ENCODE results near the gene CEP20. TPM values are rescaled to one million over a fixed set of nuclear protein-coding genes. Genes with fewer than 3 reads are reported as not detected.
A peak's percentile ranks its signal among the peaks of the same experiment; 100 is the strongest.

The CEP20 gene
- total RNA-seq, 1 experiment from 2014 or later: 37.0 TPM

GRCh38 chr16:15880434-15881308 is 7.7 kb downstream of the CEP20 start:
- Histone ChIP-seq H3K9me2 (replicated peaks; ENCODE audit: low read length) (no peaks in the 10 kb centered on the region), H3K36me3 (ENCODE audit: low read depth, low read length) (peaks cover 21% of the 10 kb centered on the region; the same call in 1 of the 2 replicates), H4K20me1 (ENCODE audit: low read length) (no peaks in the 10 kb centered on the region), H2AFZ (ENCODE audit: low read length) (no peak overlapping the region), H3K9ac (ENCODE audit: low read length) (peak overlapping the region; percentile 36; the same call in 1 of the 2 replicates), H3K9me3 (ENCODE audit: low read length) (no peaks in the 10 kb centered on the region), H3K27ac (ENCODE audit: low read length) (peak overlapping the region; percentile 91), H3K27me3 (ENCODE audit: low read length) (no peaks in the 10 kb centered on the region), H3K79me2 (ENCODE audit: low read length) (peaks cover 58% of the 10 kb centered on the region), H3K4me3 (ENCODE audit: low read length) (no peak overlapping the region), H3K4me1 (ENCODE audit: insufficient read depth, low read length) (peaks cover 29% of the 10 kb centered on the region), H3K4me2 (ENCODE audit: low read length) (peak overlapping the region; percentile 58), H3F3A (ENCODE audit: low read length, unreplicated experiment) (peaks cover 11% of the 10 kb centered on the region)
- ChIA-PET CTCF (interaction anchor here (0.6 kb wide), 1 partner anchor 65 kb away, joined by 3 read pairs; no protein-coding TSS in a partner anchor), POLR2A (ENCODE audit: unreplicated experiment) (no interaction called here)
- TF ChIP-seq EZH2phosphoT487 (IDR thresholded peaks at IDR 0.05; ENCODE audit: borderline replicate concordance, low read length) (no peak), CTCF (conservative IDR thresholded peaks at IDR 0.05; ENCODE audit: low read depth, low read length) (no peak), EZH2 (IDR thresholded peaks at IDR 0.05; ENCODE audit: low read length, unreplicated experiment) (no peak)
- ATAC-seq (0 out of 2 replicates have a peak, but pooled peaks have one; percentile 13), DNase-seq (peak; percentile 10)
- BruUV-seq (replicated peaks): no TSS peak
- intact Hi-C loops (cut with micrococcal nuclease): no loop called here

GRCh38 chr16:15879255-15879811 is 9.1 kb downstream of the CEP20 start:
- Histone ChIP-seq H3K79me2 (ENCODE audit: low read length) (peaks cover 46% of the 10 kb centered on the region), H3K36me3 (ENCODE audit: low read depth, low read length) (peaks cover 21% of the 10 kb centered on the region; the same call in 1 of the 2 replicates), H3K9me3 (ENCODE audit: low read length) (no peaks in the 10 kb centered on the region), H4K20me1 (ENCODE audit: low read length) (no peaks in the 10 kb centered on the region), H3K4me2 (ENCODE audit: low read length) (peak overlapping the region; percentile 58), H3K9me2 (replicated peaks; ENCODE audit: low read length) (no peaks in the 10 kb centered on the region), H3K4me1 (ENCODE audit: insufficient read depth, low read length) (peaks cover 29% of the 10 kb centered on the region), H3K27ac (ENCODE audit: low read length) (peak overlapping the region; percentile 91), H3K4me3 (ENCODE audit: low read length) (peak overlapping the region; percentile 33; the same call in 1 of the 2 replicates), H3F3A (ENCODE audit: low read length, unreplicated experiment) (peaks cover 11% of the 10 kb centered on the region), H3K9ac (ENCODE audit: low read length) (peak overlapping the region; percentile 59), H2AFZ (ENCODE audit: low read length) (no peak overlapping the region), H3K27me3 (ENCODE audit: low read length) (no peaks in the 10 kb centered on the region)
- peak; percentile 85 for DNase-seq
- no peak for TF ChIP-seq CTCF (conservative IDR thresholded peaks at IDR 0.05; ENCODE audit: low read depth, low read length)
- TF ChIP-seq EZH2 (IDR thresholded peaks at IDR 0.05; ENCODE audit: low read length, unreplicated experiment): no peak
- TF ChIP-seq EZH2phosphoT487 (IDR thresholded peaks at IDR 0.05; ENCODE audit: borderline replicate concordance, low read length): no peak
- peak; percentile 95 for ATAC-seq
- CTCF ChIA-PET: no interaction called here
- intact Hi-C loops (cut with micrococcal nuclease): loop anchor here (5.0 to 10.0 kb wide), 2 partner anchors 135 to 168 kb away; no protein-coding TSS in a partner anchor
- no TSS peak for BruUV-seq (replicated peaks)
- POLR2A ChIA-PET (ENCODE audit: unreplicated experiment): no interaction called here
